GM19043 (cell line): Measurements from ENCODE around the gene GTSE1.

Source experiments
- ATAC-seq: cut with Tn5 transposase; IDR thresholded peaks from one replicate; pipeline ENCODE4 v1.9.1; 2021; ENCODE audit warnings: low read depth; ENCODE audit not compliant: unreplicated experiment

Gene GTSE1

GRCh38 chr22:46326066-46326680, 29.5 kb downstream of the GTSE1 start:
- ATAC-seq, result no peak

- ATAC-seq, result no peak
Measured at GRCh38 chr22:46327691-46328465, 31.2 kb downstream of the GTSE1 start.

- ATAC-seq, result no peak
Measured at GRCh38 chr22:46328797-46329196, 32.1 kb downstream of the GTSE1 start.

- no peak for ATAC-seq
Measured at GRCh38 chr22:46329616-46330015, 32.9 kb downstream of the GTSE1 start.

- no peak for ATAC-seq
Measured at GRCh38 chr22:46330426-46330825, 33.8 kb downstream of the GTSE1 start.

- no peak for ATAC-seq
Measured at GRCh38 chr22:46331496-46331895, 34.8 kb downstream of the GTSE1 start.

- peak; percentile 79 for ATAC-seq
Measured at GRCh38 chr22:46335201-46336118, 38.8 kb downstream of the GTSE1 start, which contains the start of gene TRMU. Gene TRMU (plus strand): TSS chr22:46335714. CDS start chr22:46335765, 51 bp downstream.

GRCh38 chr22:46336119-46337078, 39.7 kb downstream of the GTSE1 start:
- no peak for ATAC-seq

GRCh38 chr22:46337870-46338269, 41.2 kb downstream of the GTSE1 start:
- ATAC-seq, result no peak

- ATAC-seq, result no peak
Measured at GRCh38 chr22:46338636-46339035, 42.0 kb downstream of the GTSE1 start.

- ATAC-seq, result no peak
Measured at GRCh38 chr22:46339956-46340355, 43.3 kb downstream of the GTSE1 start.

GRCh38 chr22:46340676-46341075, 44.0 kb downstream of the GTSE1 start:
- ATAC-seq, result no peak

GRCh38 chr22:46346680-46347405, 50.2 kb downstream of the GTSE1 start:
- no peak for ATAC-seq

GRCh38 chr22:46347646-46348045, 51.0 kb downstream of the GTSE1 start:
- no peak for ATAC-seq

GRCh38 chr22:46348099-46348695, 51.5 kb downstream of the GTSE1 start:
- no peak for ATAC-seq

GRCh38 chr22:46349238-46349637, 52.6 kb downstream of the GTSE1 start:
- no peak for ATAC-seq

- ATAC-seq, result no peak
Measured at GRCh38 chr22:46349681-46350080, 53.0 kb downstream of the GTSE1 start.

- no peak for ATAC-seq
Measured at GRCh38 chr22:46350121-46350520, 53.5 kb downstream of the GTSE1 start.

- ATAC-seq, result no peak
Measured at GRCh38 chr22:46350646-46351045, 54.0 kb downstream of the GTSE1 start.
